ENCODE data around the gene GOLT1A. TPM values are rescaled to one million over a fixed set of nuclear protein-coding genes. Genes with fewer than 3 reads are reported as not detected.
A peak's percentile ranks its signal among the peaks of the same experiment; 100 is the strongest.

Gene GOLT1A
- polyA plus RNA-seq, 2 of the 4 experiments (the other 2 are of a cell fraction): 1.8 to 6.4 TPM

- Histone ChIP-seq H3K4me1 (peaks cover 28% of the 10 kb centered on the region), H3K4me2 (no peak overlapping the region), H3K4me3 (no peak overlapping the region), H3K9me3 (no peaks in the 10 kb centered on the region), H3K27ac (no peak overlapping the region)
- ChIA-PET POLR2A (no interaction called here), CTCF (interaction anchor here (0.8 to 39.0 kb wide), 33 partner anchors 9 to 244 kb away, joined by 3 to 840 read pairs (median 12); partner anchors contain the start of genes GOLT1A and PLEKHA6)
- DNase-seq (ENCODE audit: low read depth in 1 of 2, low spot score in 1 of 2) (no peak), ATAC-seq (no peak), FAIRE-seq (no peak)
- 93% methylated on average over 15 of the region's 18 CpGs for WGBS (ENCODE audit: missing lambda C conversion rate)
- TF ChIP-seq CEBPB (IDR thresholded peaks at IDR 0.05) (no peak), ATOH8 (CRISPR knock-in tag; IDR thresholded peaks at IDR 0.05; ENCODE audit: low read depth) (no peak), JUN (IDR thresholded peaks at IDR 0.05) (no peak), MAZ (IDR thresholded peaks at IDR 0.05; ENCODE audit: borderline replicate concordance, low read depth, low read length) (no peak), EP300 (IDR thresholded peaks at IDR 0.05) (no peak), CBX8 (IDR thresholded peaks at IDR 0.05) (no peak), MAFK (IDR thresholded peaks at IDR 0.05; ENCODE audit: partially characterized antibody) (no peak), SMC3 (IDR thresholded peaks at IDR 0.05) (no peak), FOSL2 (IDR thresholded peaks at IDR 0.05) (no peak), FOSL2 (CRISPR knock-in tag; IDR thresholded peaks at IDR 0.05) (no peak), KDM5A (IDR thresholded peaks at IDR 0.05) (no peak), CBX2 (IDR thresholded peaks at IDR 0.05; ENCODE audit: borderline replicate concordance, low read depth) (no peak)
- TF ChIP-seq, protein P1, sequence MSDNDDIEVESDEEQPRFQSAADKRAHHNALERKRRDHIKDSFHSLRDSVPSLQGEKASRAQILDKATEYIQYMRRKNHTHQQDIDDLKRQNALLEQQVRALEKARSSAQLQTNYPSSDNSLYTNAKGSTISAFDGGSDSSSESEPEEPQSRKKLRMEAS (IDR thresholded peaks at IDR 0.05): no peak
Observed at GRCh38 chr1:204259196-204259595, 45.4 kb upstream of the GOLT1A start.

- Histone ChIP-seq H3K9me3 (no peaks in the 10 kb centered on the region), H3K4me1 (peaks cover 35% of the 10 kb centered on the region), H3K4me2 (no peak overlapping the region), H3K4me3 (no peak overlapping the region), H3K27ac (peak overlapping the region; percentile 7 to 31; a peak in 1 of 6 replicates)
- ATAC-seq: peak; percentile 86 to 93
- ChIA-PET CTCF (interaction anchor here (0.7 to 39.0 kb wide), 46 partner anchors 10 to 549 kb away, joined by 3 to 840 read pairs (median 8); partner anchors contain the start of genes GOLT1A, PLEKHA6 and REN), POLR2A (interaction anchor here (0.6 kb wide), 1 partner anchor 30 kb away, joined by 3 read pairs; no protein-coding TSS in a partner anchor)
- 84% methylated on average over 4 of the region's 7 CpGs for WGBS (ENCODE audit: missing lambda C conversion rate)
- TF ChIP-seq SMC3 (IDR thresholded peaks at IDR 0.05) (peak; percentile 94), NPAS2 (CRISPR knock-in tag; IDR thresholded peaks at IDR 0.05; ENCODE audit: borderline replicate concordance) (no peak), MAFK (IDR thresholded peaks at IDR 0.05; ENCODE audit: partially characterized antibody) (no peak), POLR2AphosphoS2 (conservative IDR thresholded peaks at IDR 0.05; ENCODE audit: low read length) (no peak), CBX2 (IDR thresholded peaks at IDR 0.05; ENCODE audit: borderline replicate concordance, low read depth) (no peak), REST (IDR thresholded peaks at IDR 0.05) (no peak), RAD21 (conservative IDR thresholded peaks at IDR 0.05 in 1 of 2, IDR thresholded peaks at IDR 0.05 in 1 of 2) (peak; percentile 90 to 92), ATOH8 (CRISPR knock-in tag; IDR thresholded peaks at IDR 0.05; ENCODE audit: low read depth) (no peak), HEYL (CRISPR knock-in tag; IDR thresholded peaks at IDR 0.05) (no peak), ZSCAN20 (CRISPR knock-in tag; IDR thresholded peaks at IDR 0.05) (no peak)
- TF ChIP-seq, protein P2, sequence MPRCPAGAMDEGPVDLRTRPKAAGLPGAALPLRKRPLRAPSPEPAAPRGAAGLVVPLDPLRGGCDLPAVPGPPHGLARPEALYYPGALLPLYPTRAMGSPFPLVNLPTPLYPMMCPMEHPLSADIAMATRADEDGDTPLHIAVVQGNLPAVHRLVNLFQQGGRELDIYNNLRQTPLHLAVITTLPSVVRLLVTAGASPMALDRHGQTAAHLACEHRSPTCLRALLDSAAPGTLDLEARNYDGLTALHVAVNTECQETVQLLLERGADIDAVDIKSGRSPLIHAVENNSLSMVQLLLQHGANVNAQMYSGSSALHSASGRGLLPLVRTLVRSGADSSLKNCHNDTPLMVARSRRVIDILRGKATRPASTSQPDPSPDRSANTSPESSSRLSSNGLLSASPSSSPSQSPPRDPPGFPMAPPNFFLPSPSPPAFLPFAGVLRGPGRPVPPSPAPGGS (IDR thresholded peaks at IDR 0.05): no peak
- TF ChIP-seq, protein P3, sequence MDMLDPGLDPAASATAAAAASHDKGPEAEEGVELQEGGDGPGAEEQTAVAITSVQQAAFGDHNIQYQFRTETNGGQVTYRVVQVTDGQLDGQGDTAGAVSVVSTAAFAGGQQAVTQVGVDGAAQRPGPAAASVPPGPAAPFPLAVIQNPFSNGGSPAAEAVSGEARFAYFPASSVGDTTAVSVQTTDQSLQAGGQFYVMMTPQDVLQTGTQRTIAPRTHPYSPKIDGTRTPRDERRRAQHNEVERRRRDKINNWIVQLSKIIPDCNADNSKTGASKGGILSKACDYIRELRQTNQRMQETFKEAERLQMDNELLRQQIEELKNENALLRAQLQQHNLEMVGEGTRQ (IDR thresholded peaks at IDR 0.05): no peak
- TF ChIP-seq, protein P4, sequence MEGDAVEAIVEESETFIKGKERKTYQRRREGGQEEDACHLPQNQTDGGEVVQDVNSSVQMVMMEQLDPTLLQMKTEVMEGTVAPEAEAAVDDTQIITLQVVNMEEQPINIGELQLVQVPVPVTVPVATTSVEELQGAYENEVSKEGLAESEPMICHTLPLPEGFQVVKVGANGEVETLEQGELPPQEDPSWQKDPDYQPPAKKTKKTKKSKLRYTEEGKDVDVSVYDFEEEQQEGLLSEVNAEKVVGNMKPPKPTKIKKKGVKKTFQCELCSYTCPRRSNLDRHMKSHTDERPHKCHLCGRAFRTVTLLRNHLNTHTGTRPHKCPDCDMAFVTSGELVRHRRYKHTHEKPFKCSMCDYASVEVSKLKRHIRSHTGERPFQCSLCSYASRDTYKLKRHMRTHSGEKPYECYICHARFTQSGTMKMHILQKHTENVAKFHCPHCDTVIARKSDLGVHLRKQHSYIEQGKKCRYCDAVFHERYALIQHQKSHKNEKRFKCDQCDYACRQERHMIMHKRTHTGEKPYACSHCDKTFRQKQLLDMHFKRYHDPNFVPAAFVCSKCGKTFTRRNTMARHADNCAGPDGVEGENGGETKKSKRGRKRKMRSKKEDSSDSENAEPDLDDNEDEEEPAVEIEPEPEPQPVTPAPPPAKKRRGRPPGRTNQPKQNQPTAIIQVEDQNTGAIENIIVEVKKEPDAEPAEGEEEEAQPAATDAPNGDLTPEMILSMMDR (IDR thresholded peaks at IDR 0.05): peak; percentile 83
- TF ChIP-seq, protein P1 (IDR thresholded peaks at IDR 0.05): peak; percentile 34; the same call in 1 of the 2 replicates
- FAIRE-seq: no peak
- DNase-seq (ENCODE audit: low read depth in 1 of 2, low spot score in 1 of 2): peak; percentile 74 to 85
Observed at GRCh38 chr1:204258213-204259115, 44.7 kb upstream of the GOLT1A start.

All from A549 (cell line).